ENCODE data around the gene SPATA19.
"Not testable (repeated sequence)": the region's sequence is repeated elsewhere in the genome, so short reads cannot be mapped to it uniquely, and the experiment has no call there.

SPATA19 gene

GRCh38 chr11:133860151-133860550 is 14.8 kb upstream of the SPATA19 start:
- Histone ChIP-seq H3K9me3 (ENCODE audit: low read length) (no peaks in the 10 kb centered on the region), H2AFZ (ENCODE audit: low read depth, low read length) (no peak overlapping the region), H3K27me3 (ENCODE audit: insufficient read depth, low read length) (no peaks in the 10 kb centered on the region), H3K4me1 (ENCODE audit: insufficient read depth, low read length) (no peaks in the 10 kb centered on the region), H3K4me3 (ENCODE audit: low read length) (no peak overlapping the region), H3K36me3 (ENCODE audit: insufficient read depth, low read length) (no peaks in the 10 kb centered on the region)

DNA sequence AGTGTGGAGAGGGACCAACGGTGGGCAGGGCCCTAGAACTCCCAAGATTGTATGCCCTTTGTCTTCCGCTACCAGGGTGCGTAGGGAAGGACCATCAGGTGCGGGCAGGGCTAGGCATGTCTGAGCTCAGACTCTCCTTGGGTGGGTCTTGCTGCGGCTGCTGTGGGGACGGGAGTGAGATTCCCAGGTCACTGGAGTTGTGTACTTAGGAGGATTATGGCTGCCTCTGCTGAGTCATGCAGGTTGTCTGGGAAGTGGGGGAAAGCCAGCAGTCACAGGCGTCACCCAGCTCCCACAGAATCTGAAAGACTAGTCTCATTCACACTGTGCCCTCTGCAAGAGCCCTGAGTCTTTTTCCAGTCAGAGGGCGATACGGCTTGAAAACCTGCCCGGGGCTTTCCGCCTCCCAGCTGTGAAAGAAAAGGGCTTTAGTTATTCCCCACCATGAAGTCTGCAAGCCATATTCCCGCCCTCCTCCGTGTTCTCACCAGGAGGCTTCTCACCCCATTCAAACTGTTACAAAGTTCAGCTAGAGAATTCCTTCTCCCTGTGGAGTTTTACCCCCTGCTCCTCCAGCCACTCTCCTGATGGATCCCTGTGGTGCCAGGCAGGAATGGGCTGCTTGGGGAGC is 9.1 kb upstream of the SPATA19 start:
- not testable (repeated sequence) for H2AFZ ChIP-seq (ENCODE audit: low read depth, low read length); H3K4me1 ChIP-seq (ENCODE audit: insufficient read depth, low read length); H3K4me3 ChIP-seq (ENCODE audit: low read length); H3K9me3 ChIP-seq (ENCODE audit: low read length); H3K36me3 ChIP-seq (ENCODE audit: insufficient read depth, low read length); H3K27me3 ChIP-seq (ENCODE audit: insufficient read depth, low read length)

DNA sequence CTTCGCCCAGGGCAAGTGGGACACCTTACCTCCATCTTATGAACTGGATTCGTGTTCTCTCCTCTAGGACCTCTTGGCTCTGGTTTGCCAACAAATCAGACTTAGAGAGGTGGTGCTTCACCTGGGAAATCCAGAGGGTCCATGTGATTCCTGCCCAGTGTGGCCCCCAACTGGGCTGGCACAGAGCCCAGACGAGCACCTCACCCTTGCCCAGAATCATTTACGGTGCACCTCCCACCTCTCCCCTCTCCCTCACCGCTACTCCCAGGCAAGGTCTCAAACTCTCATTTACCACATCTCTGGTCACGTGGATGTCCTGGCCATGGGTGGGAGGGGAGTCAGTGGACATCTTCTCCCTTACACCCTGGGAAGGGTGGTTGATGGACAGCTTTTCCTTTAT is 1.1 kb downstream of the SPATA19 start:
- no peaks in the 10 kb centered on the region for H3K9me3 ChIP-seq (ENCODE audit: low read length)
- no peaks in the 10 kb centered on the region for H3K27me3 ChIP-seq (ENCODE audit: insufficient read depth, low read length)
- no peaks in the 10 kb centered on the region for H3K36me3 ChIP-seq (ENCODE audit: insufficient read depth, low read length)
- H3K4me3 ChIP-seq (ENCODE audit: low read length): no peak overlapping the region
- no peak overlapping the region for H2AFZ ChIP-seq (ENCODE audit: low read depth, low read length)
- H3K4me1 ChIP-seq (ENCODE audit: insufficient read depth, low read length): no peaks in the 10 kb centered on the region

DNA sequence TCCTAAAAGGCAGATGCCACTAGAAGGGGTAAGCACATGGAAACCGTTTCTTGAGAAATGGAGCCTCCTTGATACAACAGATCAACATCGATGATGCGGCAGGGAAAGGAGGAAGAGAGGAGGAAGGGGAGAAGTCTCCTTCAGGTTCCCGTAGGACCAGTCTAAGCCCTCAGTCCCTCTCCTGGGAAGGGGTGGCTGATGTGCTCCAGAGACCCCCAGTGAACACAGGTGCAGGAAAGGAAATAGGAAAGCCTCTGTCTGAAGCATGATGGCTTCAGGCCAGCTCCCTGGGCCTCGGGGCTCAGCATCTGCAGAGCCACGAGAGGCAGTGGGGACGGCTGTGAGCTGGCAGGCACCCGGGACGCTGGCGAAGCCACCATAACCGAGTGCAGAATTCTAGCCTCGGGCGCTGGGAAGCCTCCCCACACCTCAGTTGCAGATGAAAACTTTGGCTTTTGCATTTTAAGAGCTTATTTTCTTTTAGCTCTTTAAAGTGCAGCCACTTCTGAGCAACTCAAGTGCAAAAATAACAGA is 1.8 kb downstream of the SPATA19 start:
- Histone ChIP-seq H3K36me3 (ENCODE audit: insufficient read depth, low read length) (no peaks in the 10 kb centered on the region), H3K4me3 (ENCODE audit: low read length) (no peak overlapping the region), H3K4me1 (ENCODE audit: insufficient read depth, low read length) (no peaks in the 10 kb centered on the region), H2AFZ (ENCODE audit: low read depth, low read length) (no peak overlapping the region), H3K27me3 (ENCODE audit: insufficient read depth, low read length) (no peaks in the 10 kb centered on the region), H3K9me3 (ENCODE audit: low read length) (no peaks in the 10 kb centered on the region)

DNA sequence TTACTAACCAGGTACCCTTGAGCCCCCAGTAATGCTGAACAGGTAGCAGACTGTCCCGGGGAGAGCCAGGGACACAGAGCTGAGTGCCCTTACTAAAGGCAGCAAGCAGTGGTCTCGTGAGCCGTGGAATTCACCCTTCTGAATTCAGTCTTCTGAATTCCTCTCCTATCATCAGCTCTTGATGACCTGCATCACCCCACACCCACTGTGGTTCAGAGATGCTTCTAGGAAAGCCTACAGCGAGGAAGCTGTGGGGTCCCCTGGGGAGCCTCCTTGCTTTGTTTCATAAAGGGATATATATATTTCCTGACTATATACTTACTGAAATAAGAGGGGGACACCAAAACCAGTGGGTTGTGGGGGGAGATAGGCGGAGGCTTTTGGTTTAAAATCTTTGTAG is 2.6 kb downstream of the SPATA19 start:
- no peak overlapping the region for H2AFZ ChIP-seq (ENCODE audit: low read depth, low read length)
- H3K9me3 ChIP-seq (ENCODE audit: low read length): no peaks in the 10 kb centered on the region
- no peaks in the 10 kb centered on the region for H3K4me1 ChIP-seq (ENCODE audit: insufficient read depth, low read length)
- no peaks in the 10 kb centered on the region for H3K36me3 ChIP-seq (ENCODE audit: insufficient read depth, low read length)
- no peaks in the 10 kb centered on the region for H3K27me3 ChIP-seq (ENCODE audit: insufficient read depth, low read length)
- no peak overlapping the region for H3K4me3 ChIP-seq (ENCODE audit: low read length)

GRCh38 chr11:133842053-133842452 is 3.3 kb downstream of the SPATA19 start:
- H3K4me3 ChIP-seq (ENCODE audit: low read length): no peak overlapping the region
- H2AFZ ChIP-seq (ENCODE audit: low read depth, low read length): no peak overlapping the region
- H3K27me3 ChIP-seq (ENCODE audit: insufficient read depth, low read length): no peaks in the 10 kb centered on the region
- H3K36me3 ChIP-seq (ENCODE audit: insufficient read depth, low read length): no peaks in the 10 kb centered on the region
- H3K4me1 ChIP-seq (ENCODE audit: insufficient read depth, low read length): no peaks in the 10 kb centered on the region
- H3K9me3 ChIP-seq (ENCODE audit: low read length): no peaks in the 10 kb centered on the region

GRCh38 chr11:133841279-133842043 is 3.9 kb downstream of the SPATA19 start:
- no peak overlapping the region for H3K4me3 ChIP-seq (ENCODE audit: low read length)
- H3K9me3 ChIP-seq (ENCODE audit: low read length): no peaks in the 10 kb centered on the region
- H3K36me3 ChIP-seq (ENCODE audit: insufficient read depth, low read length): no peaks in the 10 kb centered on the region
- no peaks in the 10 kb centered on the region for H3K4me1 ChIP-seq (ENCODE audit: insufficient read depth, low read length)
- no peaks in the 10 kb centered on the region for H3K27me3 ChIP-seq (ENCODE audit: insufficient read depth, low read length)
- H2AFZ ChIP-seq (ENCODE audit: low read depth, low read length): no peak overlapping the region

GRCh38 chr11:133840479-133840941 is 4.8 kb downstream of the SPATA19 start:
- Histone ChIP-seq H3K27me3 (ENCODE audit: insufficient read depth, low read length) (no peaks in the 10 kb centered on the region), H3K4me3 (ENCODE audit: low read length) (no peak overlapping the region), H3K4me1 (ENCODE audit: insufficient read depth, low read length) (no peaks in the 10 kb centered on the region)

GRCh38 chr11:133835593-133836548 is 9.4 kb downstream of the SPATA19 start:
- Histone ChIP-seq H3K4me1 (ENCODE audit: insufficient read depth, low read length) (no peaks in the 10 kb centered on the region), H3K27me3 (ENCODE audit: insufficient read depth, low read length) (no peaks in the 10 kb centered on the region), H2AFZ (ENCODE audit: low read depth, low read length) (no peak overlapping the region), H3K9me3 (ENCODE audit: low read length) (no peaks in the 10 kb centered on the region), H3K36me3 (ENCODE audit: insufficient read depth, low read length) (no peaks in the 10 kb centered on the region), H3K4me3 (ENCODE audit: low read length) (no peak overlapping the region)

More at GRCh38 chr11:133840479-133840941, 4.8 kb downstream of the SPATA19 start:
- no peaks in the 10 kb centered on the region for H3K36me3 ChIP-seq (ENCODE audit: insufficient read depth, low read length)
- no peaks in the 10 kb centered on the region for H3K9me3 ChIP-seq (ENCODE audit: low read length)
- no peak overlapping the region for H2AFZ ChIP-seq (ENCODE audit: low read depth, low read length)

GRCh38 chr11:133834682-133835592 is 10.4 kb downstream of the SPATA19 start:
- no peaks in the 10 kb centered on the region for H3K4me1 ChIP-seq (ENCODE audit: insufficient read depth, low read length)
- H3K27me3 ChIP-seq (ENCODE audit: insufficient read depth, low read length): no peaks in the 10 kb centered on the region
- no peaks in the 10 kb centered on the region for H3K36me3 ChIP-seq (ENCODE audit: insufficient read depth, low read length)

DNA sequence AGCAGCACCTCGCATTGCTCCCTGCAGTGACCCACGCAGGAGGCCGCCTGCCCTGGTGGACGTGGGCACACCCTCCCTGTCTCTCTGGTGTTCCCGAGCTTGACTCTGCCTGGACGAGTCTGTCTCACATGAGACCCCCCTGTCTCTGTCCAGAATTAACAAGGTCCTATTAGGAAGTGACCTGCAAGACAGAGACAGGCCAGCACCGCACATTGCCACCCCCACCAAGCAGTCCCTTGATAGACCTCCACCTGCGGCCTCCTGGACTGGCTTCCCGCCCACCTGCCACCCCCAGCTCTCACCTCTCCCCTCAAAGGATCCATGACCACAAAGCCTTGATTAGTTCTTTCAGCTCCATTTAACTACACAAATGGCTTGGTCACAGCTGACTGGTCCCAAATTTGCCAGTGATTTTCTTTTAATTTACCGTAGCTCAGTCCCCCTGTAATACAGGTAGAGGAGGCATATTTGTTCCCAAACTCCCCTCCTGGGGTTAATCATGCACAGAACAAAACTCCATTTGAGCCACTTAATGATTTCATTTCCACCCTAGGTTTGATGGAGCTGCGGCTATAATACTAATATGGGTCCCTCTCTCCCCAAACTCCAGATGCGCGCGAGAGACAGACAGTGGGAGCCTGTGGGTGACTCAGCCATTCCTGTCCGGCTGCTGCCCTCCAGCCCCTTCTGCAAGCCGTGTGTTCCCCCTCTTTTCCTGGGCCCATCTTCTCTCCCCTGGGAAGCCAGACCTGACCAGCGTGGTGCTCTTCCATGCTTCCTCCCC is 11.2 kb downstream of the SPATA19 start:
- Histone ChIP-seq H3K27me3 (ENCODE audit: insufficient read depth, low read length) (no peaks in the 10 kb centered on the region), H3K4me3 (ENCODE audit: low read length) (no peak overlapping the region), H3K9me3 (ENCODE audit: low read length) (no peaks in the 10 kb centered on the region), H2AFZ (ENCODE audit: low read depth, low read length) (no peak overlapping the region), H3K4me1 (ENCODE audit: insufficient read depth, low read length) (no peaks in the 10 kb centered on the region), H3K36me3 (ENCODE audit: insufficient read depth, low read length) (no peaks in the 10 kb centered on the region)

More at GRCh38 chr11:133834682-133835592, 10.4 kb downstream of the SPATA19 start:
- H2AFZ ChIP-seq (ENCODE audit: low read depth, low read length): no peak overlapping the region
- no peaks in the 10 kb centered on the region for H3K9me3 ChIP-seq (ENCODE audit: low read length)
- no peak overlapping the region for H3K4me3 ChIP-seq (ENCODE audit: low read length)

Measured in neuron (in vitro differentiated cells).